ENCODE data around the gene GPSM1.

- TF ChIP-seq CTCF (IDR thresholded peaks at IDR 0.05; ENCODE audit: insufficient read depth, low read length) (peak; percentile 31), POLR2AphosphoS5 (IDR thresholded peaks at IDR 0.05; ENCODE audit: low read depth) (no peak), REST (IDR thresholded peaks at IDR 0.05; ENCODE audit: insufficient replicate concordance, low read depth) (no peak), GABPA (IDR thresholded peaks at IDR 0.05; ENCODE audit: low read depth) (no peak)
Observed at GRCh38 chr9:136312436-136312835, 14.9 kb upstream of the GPSM1 start.

Data from HL-60 (cell line).